ENCODE measurements around the gene ATG5.
A peak's percentile ranks its signal among the peaks of the same experiment; 100 is the strongest.

The ATG5 gene

DNA sequence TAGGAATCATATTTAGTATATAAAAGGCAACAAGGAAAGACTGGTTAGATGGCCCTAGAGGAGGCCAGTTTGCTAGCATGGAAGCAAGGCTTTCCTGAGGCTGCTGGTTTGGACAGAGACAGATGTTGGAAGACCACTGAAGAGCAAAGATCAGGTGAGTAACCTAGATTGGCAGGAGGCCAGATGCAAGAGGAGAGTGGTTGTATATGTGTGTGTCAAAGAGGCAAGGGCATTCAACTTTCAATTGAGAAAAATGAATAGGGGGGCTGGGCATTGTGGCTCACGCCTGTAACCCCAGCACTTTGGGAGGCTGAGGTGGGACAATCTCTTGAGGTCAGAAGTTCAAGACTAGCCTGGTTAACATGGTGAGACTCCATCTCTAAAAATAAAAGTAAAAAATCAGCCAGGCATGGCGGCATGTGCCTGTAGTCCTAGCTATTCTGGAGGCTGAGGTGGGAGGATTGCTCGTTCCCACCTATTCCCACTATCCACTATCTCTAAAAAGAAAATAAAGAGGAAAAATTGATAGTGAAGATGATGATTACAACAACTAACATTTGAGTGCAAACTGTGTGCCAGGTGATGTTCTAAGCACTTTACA is 159.6 kb downstream of the ATG5 start:
- no peak for TF ChIP-seq CTCF (IDR thresholded peaks at IDR 0.05; ENCODE audit: low read length, missing control alignments)
- H3K4me3 ChIP-seq (replicated peaks; ENCODE audit: low read depth, low read length) = no peak overlapping the region
- DNase-seq (ENCODE audit: low read depth) = no peak

GRCh38 chr6:106163966-106164877 is 161.3 kb downstream of the ATG5 start:
- peak; percentile 90 for DNase-seq (ENCODE audit: low read depth)
- H3K4me3 ChIP-seq (replicated peaks; ENCODE audit: low read depth, low read length) = peak overlapping the region; percentile 17
- no peak for TF ChIP-seq CTCF (IDR thresholded peaks at IDR 0.05; ENCODE audit: low read length, missing control alignments)

DNA sequence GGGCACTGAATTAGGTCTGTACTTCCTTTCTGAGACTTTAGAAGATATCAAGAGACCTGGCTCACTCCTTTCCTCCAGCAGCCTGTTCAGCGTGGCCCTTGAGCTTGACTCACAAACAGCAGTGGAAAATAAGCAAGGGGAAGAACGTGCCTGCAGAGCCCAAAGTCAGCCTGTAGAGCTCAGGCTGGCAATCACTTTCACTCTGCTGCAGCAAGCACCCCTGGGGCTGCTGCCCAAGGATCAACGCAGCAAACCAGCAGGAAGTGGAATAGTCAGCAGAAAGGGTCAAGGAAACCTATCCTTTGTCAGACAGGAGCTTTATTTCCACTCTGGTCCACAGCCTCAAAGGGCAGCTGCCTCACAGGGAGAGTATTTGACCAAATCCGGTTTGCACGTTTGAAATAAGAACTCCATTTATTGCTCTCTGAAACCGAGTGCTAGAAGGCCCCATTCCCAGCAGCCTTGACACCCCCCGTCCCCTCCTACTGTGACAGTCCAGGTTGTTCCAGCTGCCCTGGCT is 162.1 kb downstream of the ATG5 start:
- peak; percentile 20 for TF ChIP-seq CTCF (IDR thresholded peaks at IDR 0.05; ENCODE audit: low read length, missing control alignments)
- DNase-seq (ENCODE audit: low read depth) = peak; percentile 68
- peak overlapping the region; percentile 17 for H3K4me3 ChIP-seq (replicated peaks; ENCODE audit: low read depth, low read length)

- no peak overlapping the region for H3K4me3 ChIP-seq (replicated peaks; ENCODE audit: low read depth, low read length)
- TF ChIP-seq CTCF (IDR thresholded peaks at IDR 0.05; ENCODE audit: low read length, missing control alignments) = no peak
- DNase-seq (ENCODE audit: low read depth) = no peak
Measured at GRCh38 chr6:106162921-106163320, 162.6 kb downstream of the ATG5 start.

- no peak for TF ChIP-seq CTCF (IDR thresholded peaks at IDR 0.05; ENCODE audit: low read length, missing control alignments)
- no peak for DNase-seq (ENCODE audit: low read depth)
- no peak overlapping the region for H3K4me3 ChIP-seq (replicated peaks; ENCODE audit: low read depth, low read length)
Measured at GRCh38 chr6:106161893-106162292, 163.7 kb downstream of the ATG5 start.

DNA sequence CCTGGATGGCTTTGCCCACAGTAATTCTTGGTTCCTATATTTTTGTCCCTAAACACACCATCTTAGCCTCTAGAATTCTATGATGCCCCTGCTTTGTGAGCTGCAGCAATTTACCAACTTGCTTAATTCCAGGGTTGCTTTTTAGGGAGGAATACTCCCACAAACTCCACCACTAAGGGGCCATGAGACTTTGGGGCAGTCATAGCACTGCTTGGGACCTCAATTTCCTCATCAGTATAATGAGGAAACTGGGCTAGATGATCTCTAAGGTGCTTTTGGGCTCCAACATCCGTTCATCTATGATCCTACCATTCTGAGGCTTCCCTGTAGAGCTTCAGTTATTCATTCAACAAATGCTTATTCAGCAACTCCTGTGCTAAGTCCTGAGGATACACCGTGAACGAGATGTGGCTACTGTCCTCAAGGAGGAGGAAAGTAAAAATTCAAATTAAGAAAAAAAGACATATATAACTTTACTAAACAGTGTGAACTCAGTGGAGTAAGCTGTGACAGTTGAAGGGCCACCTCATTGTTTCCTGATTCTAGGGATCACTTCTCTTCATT is 164.2 kb downstream of the ATG5 start:
- no peak for DNase-seq (ENCODE audit: low read depth)
- TF ChIP-seq CTCF (IDR thresholded peaks at IDR 0.05; ENCODE audit: low read length, missing control alignments) = no peak
- H3K4me3 ChIP-seq (replicated peaks; ENCODE audit: low read depth, low read length) = no peak overlapping the region

All from fibroblast of pulmonary artery (primary cell).